GM12874 (cell line): ENCODE measurements around the gene CLCN7.

Experiments
- TF ChIP-seq, protein P1 (sequence below): IDR thresholded peaks from 2 replicates; pipeline ENCODE4 v1.5.1; 2011; ENCODE audit warnings: low read depth, mild to moderate bottlenecking, control low read depth, low read length, moderate library complexity; ENCODE audit not compliant: insufficient read depth

The CLCN7 gene

GRCh38 chr16:1500465-1501150, 25.8 kb upstream of the CLCN7 start:
- TF ChIP-seq, protein P1, sequence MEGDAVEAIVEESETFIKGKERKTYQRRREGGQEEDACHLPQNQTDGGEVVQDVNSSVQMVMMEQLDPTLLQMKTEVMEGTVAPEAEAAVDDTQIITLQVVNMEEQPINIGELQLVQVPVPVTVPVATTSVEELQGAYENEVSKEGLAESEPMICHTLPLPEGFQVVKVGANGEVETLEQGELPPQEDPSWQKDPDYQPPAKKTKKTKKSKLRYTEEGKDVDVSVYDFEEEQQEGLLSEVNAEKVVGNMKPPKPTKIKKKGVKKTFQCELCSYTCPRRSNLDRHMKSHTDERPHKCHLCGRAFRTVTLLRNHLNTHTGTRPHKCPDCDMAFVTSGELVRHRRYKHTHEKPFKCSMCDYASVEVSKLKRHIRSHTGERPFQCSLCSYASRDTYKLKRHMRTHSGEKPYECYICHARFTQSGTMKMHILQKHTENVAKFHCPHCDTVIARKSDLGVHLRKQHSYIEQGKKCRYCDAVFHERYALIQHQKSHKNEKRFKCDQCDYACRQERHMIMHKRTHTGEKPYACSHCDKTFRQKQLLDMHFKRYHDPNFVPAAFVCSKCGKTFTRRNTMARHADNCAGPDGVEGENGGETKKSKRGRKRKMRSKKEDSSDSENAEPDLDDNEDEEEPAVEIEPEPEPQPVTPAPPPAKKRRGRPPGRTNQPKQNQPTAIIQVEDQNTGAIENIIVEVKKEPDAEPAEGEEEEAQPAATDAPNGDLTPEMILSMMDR = no peak

GRCh38 chr16:1499756-1500464, 25.1 kb upstream of the CLCN7 start:
- TF ChIP-seq, protein P1 = no peak

DNA sequence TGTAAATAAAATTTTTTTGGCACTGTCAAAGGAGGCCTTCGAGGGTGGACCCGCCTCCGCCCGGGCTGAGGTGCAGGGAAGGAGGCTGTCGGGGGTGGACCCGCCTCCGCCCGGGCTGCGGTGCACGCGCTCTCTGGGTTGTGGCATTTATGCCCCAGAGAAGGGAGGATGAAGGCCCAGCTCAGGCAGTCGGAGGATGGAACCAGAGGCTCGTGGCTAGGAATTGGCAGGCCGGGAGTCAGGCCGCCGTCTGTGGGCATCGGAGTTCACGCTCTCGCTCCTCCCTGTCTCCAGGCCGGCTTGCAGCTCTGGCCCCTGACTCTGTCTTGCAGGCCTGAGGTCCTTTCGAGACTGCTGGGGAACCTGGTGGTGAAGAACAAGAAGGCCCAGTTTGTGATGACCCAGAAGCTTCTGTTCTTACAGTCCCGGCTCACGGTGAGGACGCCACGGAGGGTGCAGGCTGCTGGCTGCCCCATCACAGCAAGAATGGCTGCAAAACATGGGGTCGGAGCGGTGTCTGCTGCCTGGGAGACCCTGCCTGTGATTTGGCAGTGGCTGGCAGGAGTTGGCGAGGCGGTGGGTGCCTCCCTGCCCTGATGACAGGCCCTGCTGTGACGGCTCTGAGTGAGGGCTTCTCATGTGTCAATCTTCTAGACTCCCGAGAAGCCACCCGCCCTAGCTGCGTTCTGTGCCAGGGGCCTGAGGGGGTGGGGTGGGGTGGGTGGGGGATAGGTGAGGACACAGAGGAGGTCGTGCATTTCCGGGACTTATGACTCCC, 24.3 kb upstream of the CLCN7 start:
- TF ChIP-seq, protein P1 = no peak

DNA sequence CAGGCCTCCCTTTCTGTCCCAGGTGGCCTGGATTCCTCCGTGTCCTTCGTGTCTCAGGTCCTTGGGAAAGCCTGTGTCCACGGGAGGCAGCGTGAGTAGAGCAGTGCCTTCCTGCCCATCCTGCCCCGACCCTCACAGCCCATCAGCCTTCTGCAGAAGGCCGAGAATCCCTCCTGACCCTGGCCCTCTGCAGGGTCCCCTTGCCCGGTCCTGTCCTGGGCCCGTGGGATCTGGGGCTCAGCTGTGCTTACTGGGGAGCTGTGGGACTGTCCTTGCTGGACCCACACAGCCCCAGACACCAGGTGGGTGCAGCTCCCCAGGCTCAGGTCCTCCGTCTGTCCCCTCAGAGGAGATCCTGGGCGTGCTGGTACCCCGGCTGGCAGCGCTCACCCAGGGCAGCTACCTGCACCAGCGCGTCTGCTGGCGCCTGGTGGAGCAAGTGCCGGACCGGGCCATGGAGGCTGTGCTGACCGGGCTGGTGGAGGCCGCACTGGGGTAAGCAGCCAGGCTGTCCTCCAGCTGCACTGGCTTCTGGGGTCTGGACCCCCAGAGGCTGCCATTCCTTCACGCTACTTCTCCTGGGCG, 22.3 kb upstream of the CLCN7 start:
- TF ChIP-seq, protein P1 = no peak

- TF ChIP-seq, protein P1 = no peak
These were observed 21.6 kb upstream of the CLCN7 start for GRCh38 chr16:1496464-1496863.

GRCh38 chr16:1495889-1496262, 21.0 kb upstream of the CLCN7 start:
- TF ChIP-seq, protein P1 = no peak

DNA sequence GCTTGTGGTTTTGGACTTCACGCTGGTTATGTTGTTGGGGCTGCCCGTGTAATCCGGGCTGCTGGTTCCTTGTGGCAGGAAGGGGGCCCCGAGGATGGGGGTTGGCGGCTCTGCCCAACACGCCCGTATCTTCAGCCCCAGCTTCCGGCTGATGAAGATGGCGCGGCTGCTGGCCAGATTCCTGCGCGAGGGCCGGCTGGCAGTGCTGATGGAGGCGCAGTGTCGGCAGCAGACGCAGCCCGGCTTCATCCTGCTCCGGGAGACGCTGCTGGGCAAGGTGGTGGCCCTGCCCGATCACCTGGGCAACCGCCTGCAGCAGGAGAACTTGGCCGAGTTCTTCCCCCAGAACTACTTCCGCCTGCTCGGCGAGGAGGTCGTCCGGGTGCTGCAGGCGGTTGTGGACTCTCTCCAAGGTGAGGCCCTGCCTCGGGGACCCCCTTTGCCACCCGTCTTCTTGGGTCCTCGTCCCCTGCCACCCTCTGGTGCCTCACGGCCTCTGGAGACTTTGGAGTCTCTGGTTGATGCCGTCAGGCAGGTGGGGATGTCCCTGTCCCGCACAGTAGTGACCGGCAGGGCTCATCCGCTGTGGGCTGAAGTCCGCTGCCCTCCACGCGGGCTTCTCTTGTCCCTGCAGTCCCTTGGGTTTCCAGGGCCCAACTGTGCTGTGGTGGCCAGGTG, 20.5 kb upstream of the CLCN7 start:
- TF ChIP-seq, protein P1 = no peak
